ENCODE measurements around the gene NFKBIL1. TPM values are rescaled to one million over a fixed set of nuclear protein-coding genes. Genes with fewer than 3 reads are reported as not detected.

The NFKBIL1 gene
- total RNA-seq, 2 experiments from 2014 or later, result 15.4 to 17.6 TPM

Other genes with a start within 250 kb of the NFKBIL1 start
- gene HLA-B, start 190.4 kb upstream of the NFKBIL1 start, total RNA-seq, result 1,000 to 10,000 TPM; 5,415 to 5,542 TPM
- gene MICA, start 144.0 kb upstream of the NFKBIL1 start, total RNA-seq, result 10 to 100 TPM; 24.1 to 25.8 TPM
- gene MICB, start 49.5 kb upstream of the NFKBIL1 start, total RNA-seq, result 10 to 100 TPM; 41.5 to 42.8 TPM
- not detected for gene MCCD1, start 18.6 kb upstream of the NFKBIL1 start, total RNA-seq
- gene DDX39B, start 5.6 kb upstream of the NFKBIL1 start, total RNA-seq, result 100 to 1,000 TPM; 531 to 555 TPM
- 1 to 10 TPM; 4.5 to 5.5 TPM for gene ATP6V1G2, start 1.0 kb upstream of the NFKBIL1 start, total RNA-seq
- 10 to 100 TPM; 15.2 to 16.7 TPM for gene LTA, start 24.7 kb downstream of the NFKBIL1 start, total RNA-seq
- 10 to 100 TPM; 18.5 to 18.6 TPM for gene TNF, start 28.0 kb downstream of the NFKBIL1 start, total RNA-seq
- 100 to 1,000 TPM; 426 to 431 TPM for gene LTB, start 34.8 kb downstream of the NFKBIL1 start, total RNA-seq
- 100 to 1,000 TPM in 1 of 2 experiments, 10 to 100 TPM in 1; 91.8 to 105 TPM for gene LST1, start 38.7 kb downstream of the NFKBIL1 start, total RNA-seq
- 10 to 100 TPM; 69.7 to 70.0 TPM for gene NCR3, start 45.4 kb downstream of the NFKBIL1 start, total RNA-seq
- 100 to 1,000 TPM; 117 to 118 TPM for gene AIF1, start 67.6 kb downstream of the NFKBIL1 start, total RNA-seq
- 100 to 1,000 TPM; 257 to 278 TPM for gene PRRC2A, start 73.1 kb downstream of the NFKBIL1 start, total RNA-seq
- gene BAG6, start 105.1 kb downstream of the NFKBIL1 start, total RNA-seq, result 100 to 1,000 TPM; 242 to 251 TPM
- gene APOM, start 108.3 kb downstream of the NFKBIL1 start, total RNA-seq, result 1 to 10 TPM; 3.1 to 4.6 TPM
- gene C6orf47, start 113.2 kb downstream of the NFKBIL1 start, total RNA-seq, result 10 to 100 TPM; 30.7 to 32.2 TPM
- gene GPANK1, start 117.4 kb downstream of the NFKBIL1 start, total RNA-seq, result 10 to 100 TPM; 30.7 to 32.0 TPM
- gene CSNK2B, start 118.5 kb downstream of the NFKBIL1 start, total RNA-seq, result 100 to 1,000 TPM; 206 to 216 TPM
- gene LY6G5B, start 122.4 kb downstream of the NFKBIL1 start, total RNA-seq, result 10 to 100 TPM; 33.8 to 36.4 TPM
- gene LY6G5C, start 133.5 kb downstream of the NFKBIL1 start, total RNA-seq, result 1 to 10 TPM; 3.5 to 4.6 TPM
- gene ABHD16A, start 155.7 kb downstream of the NFKBIL1 start, total RNA-seq, result 10 to 100 TPM; 57.8 to 64.0 TPM
- not detected for gene LY6G6F, start 159.3 kb downstream of the NFKBIL1 start, total RNA-seq
- not detected for gene LY6G6D, start 167.7 kb downstream of the NFKBIL1 start, total RNA-seq
- gene LY6G6C, start 174.1 kb downstream of the NFKBIL1 start, total RNA-seq, result not detected
- 1 to 10 TPM; 1.2 to 1.5 TPM for gene MPIG6B, start 175.8 kb downstream of the NFKBIL1 start, total RNA-seq
- 10 to 100 TPM; 28.3 to 29.1 TPM for gene DDAH2, start 181.7 kb downstream of the NFKBIL1 start, total RNA-seq
- gene CLIC1, start 188.9 kb downstream of the NFKBIL1 start, total RNA-seq, result 100 to 1,000 TPM; 425 to 456 TPM
- gene MSH5, start 192.4 kb downstream of the NFKBIL1 start, total RNA-seq, result 10 to 100 TPM; 59.2 to 68.2 TPM
- gene SAPCD1, start 215.0 kb downstream of the NFKBIL1 start, total RNA-seq, result 10 to 100 TPM; 13.1 to 18.1 TPM
- 1 to 10 TPM; 5.2 to 5.7 TPM for gene VWA7, start 229.7 kb downstream of the NFKBIL1 start, total RNA-seq
- gene VARS1, start 248.1 kb downstream of the NFKBIL1 start, total RNA-seq, result 10 to 100 TPM; 68.2 to 75.3 TPM